Neural progenitor cell (in vitro differentiated cells): Measurements from ENCODE around the gene TRIM7. TPM values are rescaled to one million over a fixed set of nuclear protein-coding genes. Genes with fewer than 3 reads are reported as not detected.

Experiments used
- DNase-seq: peaks from one replicate; pipeline ENCODE4 v3.0.0-alpha.2; 2016; ENCODE audit warnings: low spot score
- H2AFZ ChIP-seq: fragments of 200-600 bp; sonication (generic); replicated peaks from 2 replicates; pipeline ENCODE4 v1.6.1; 2016; ENCODE audit warnings: antibody characterized with exemption
- H3F3A ChIP-seq: fragments of 200-600 bp; sonication (generic); 2 replicates; pipeline ENCODE4 v1.6.1; 2016; ENCODE audit warnings: antibody characterized with exemption, low read depth
- H3K27ac ChIP-seq: fragments of 200-600 bp; sonication (generic); 2 replicates; pipeline ENCODE4 v1.5.1; 2016; ENCODE audit warnings: mild to moderate bottlenecking
- H3K27me3 ChIP-seq: fragments of 200-600 bp; sonication (generic); 2 replicates; pipeline ENCODE4 v1.6.1; 2016; ENCODE audit warnings: mild to moderate bottlenecking, moderate library complexity
- H3K36me3 ChIP-seq: fragments of 200-600 bp; sonication (generic); 2 replicates; pipeline ENCODE4 v1.5.1; 2016
- H3K4me1 ChIP-seq: fragments of 200-600 bp; sonication (generic); 2 replicates; pipeline ENCODE4 v1.6.1; 2016; ENCODE audit warnings: mixed run types
- H3K4me2 ChIP-seq: fragments of 200-600 bp; sonication (generic); 2 replicates; pipeline ENCODE4 v1.6.1; 2016
- H3K4me3 ChIP-seq: fragments of 200-600 bp; sonication (generic); 2 replicates; pipeline ENCODE4 v1.5.1; 2016
- H3K79me2 ChIP-seq: fragments of 200-600 bp; sonication (generic); 2 replicates; pipeline ENCODE4 v1.6.1; 2016; ENCODE audit warnings: low read depth
- H3K9ac ChIP-seq: fragments of 200-600 bp; sonication (generic); 2 replicates; pipeline ENCODE4 v1.6.1; 2016
- H3K9me3 ChIP-seq: fragments of 200-600 bp; sonication (generic); 2 replicates; pipeline ENCODE4 v1.5.1; 2016; ENCODE audit warnings: low read depth
- H4K20me1 ChIP-seq: fragments of 200-600 bp; sonication (generic); 2 replicates; pipeline ENCODE4 v1.6.1; 2016; ENCODE audit warnings: low read depth
- H3K27ac Mint-ChIP-seq: 3 replicates; pipeline ENCODE4 v1.8.0; 2021; ENCODE audit warnings: mixed read lengths
- H3K27me3 Mint-ChIP-seq: 2 replicates; pipeline ENCODE4 v1.8.0; 2022; ENCODE audit warnings: low read depth, mild to moderate bottlenecking, inconsistent platforms, moderate library complexity, mixed read lengths; ENCODE audit not compliant: insufficient read depth
- H3K36me3 Mint-ChIP-seq: 3 replicates; pipeline ENCODE4 v1.8.0; 2021; ENCODE audit warnings: mixed read lengths
- H3K4me1 Mint-ChIP-seq: 3 replicates; pipeline ENCODE4 v1.8.0; 2021; ENCODE audit warnings: mixed read lengths
- H3K4me3 Mint-ChIP-seq: 3 replicates; pipeline ENCODE4 v1.8.0; 2021; ENCODE audit warnings: mild to moderate bottlenecking, moderate library complexity, mixed read lengths
- H3K9me3 Mint-ChIP-seq: 3 replicates; pipeline ENCODE4 v1.8.0; 2020; ENCODE audit warnings: mixed read lengths
- CTCF ChIP-seq: fragments of 200-600 bp; sonication (generic); IDR thresholded peaks from 2 replicates; pipeline ENCODE4 v1.5.1; 2017; ENCODE audit warnings: antibody characterized with exemption, mild to moderate bottlenecking
- EZH2 ChIP-seq: fragments of 200-600 bp; sonication (generic); IDR thresholded peaks from 2 replicates; pipeline ENCODE4 v1.6.1; 2017; ENCODE audit warnings: antibody characterized with exemption, mild to moderate bottlenecking, moderate library complexity
- EZH2phosphoT487 ChIP-seq: fragments of 200-600 bp; sonication (generic); IDR thresholded peaks from 2 replicates; pipeline ENCODE4 v1.6.1; 2017; ENCODE audit warnings: antibody characterized with exemption
- total RNA-seq: library from RNA; depleted of rRNA; stranded (reverse); fragments of >200 nt; gene quantifications from 2 replicates; pipeline ENCODE4 v1.2.3, GENCODE V29; 2015; ENCODE audit warnings: low replicate concordance

TRIM7 gene
- not detected in 2 replicates for total RNA-seq

GRCh38 chr5:181204826-181205760 is at the start of gene TRIM7:
TRIM7 (minus strand) TSS chr5:181205196; CDS start chr5:181205110, 86 bp downstream.
- peak; percentile 67 for TF ChIP-seq EZH2phosphoT487
- no peak for TF ChIP-seq CTCF
- peak; percentile 60 for TF ChIP-seq EZH2
- Histone ChIP-seq H3K9me3 (no peaks in the 10 kb centered on the region), H3F3A (peaks cover 36% of the 10 kb centered on the region), H2AFZ (peak within 1 kb of the TSS; percentile 84), H4K20me1 (peaks cover 23% of the 10 kb centered on the region), H3K4me2 (peak within 1 kb of the TSS; percentile 91), H3K79me2 (no peaks in the 10 kb centered on the region), H3K4me3 (peak within 1 kb of the TSS; percentile 83), H3K36me3 (no peaks in the 10 kb centered on the region), H3K27me3 (peaks cover 71% of the 10 kb centered on the region), H3K4me1 (peaks cover 9% of the 10 kb centered on the region), H3K27ac (no peak within 1 kb of the TSS), H3K9ac (no peak within 1 kb of the TSS)
- H3K27ac Mint-ChIP-seq = no peak within 1 kb of the TSS
- DNase-seq = peak; percentile 64
- H3K4me1 Mint-ChIP-seq = peaks cover 29% of the 10 kb centered on the region
- H3K4me3 Mint-ChIP-seq = peak within 1 kb of the TSS; percentile 97
- peaks cover 17% of the 10 kb centered on the region for H3K9me3 Mint-ChIP-seq
- peaks cover 62% of the 10 kb centered on the region for H3K27me3 Mint-ChIP-seq
- H3K36me3 Mint-ChIP-seq = peaks cover 11% of the 10 kb centered on the region

- H3K9me3 ChIP-seq = no peaks in the 10 kb centered on the region
- peaks cover 59% of the 10 kb centered on the region for H4K20me1 ChIP-seq
- H3K79me2 ChIP-seq = peaks cover 90% of the 10 kb centered on the region
- H3K4me2 ChIP-seq = peak overlapping the region; percentile 79
- Mint-ChIP-seq H3K27ac (peak overlapping the region; percentile 65), H3K4me3 (peak overlapping the region; percentile 99), H3K9me3 (no peaks in the 10 kb centered on the region), H3K36me3 (peaks cover 12% of the 10 kb centered on the region), H3K4me1 (peaks cover 37% of the 10 kb centered on the region), H3K27me3 (peaks cover 6% of the 10 kb centered on the region)
- H2AFZ ChIP-seq = no peak overlapping the region
- peaks cover 9% of the 10 kb centered on the region for H3K4me1 ChIP-seq
- no peak overlapping the region for H3K27ac ChIP-seq
- H3K4me3 ChIP-seq = peak overlapping the region; percentile 67
- no peaks in the 10 kb centered on the region for H3K36me3 ChIP-seq
- H3K27me3 ChIP-seq = no peaks in the 10 kb centered on the region
- peak overlapping the region; percentile 65 for H3K9ac ChIP-seq
- peaks cover 27% of the 10 kb centered on the region for H3F3A ChIP-seq
- TF ChIP-seq CTCF = no peak
- TF ChIP-seq EZH2phosphoT487 = no peak
- TF ChIP-seq EZH2 = no peak
- DNase-seq = no peak
These were observed 43.3 kb upstream of the TRIM7 start for GRCh38 chr5:181248277-181248676.

GRCh38 chr5:181246276-181247049 is 41.5 kb upstream of the TRIM7 start:
- Histone ChIP-seq H3F3A (peaks cover 45% of the 10 kb centered on the region), H3K4me3 (peak overlapping the region; percentile 67), H4K20me1 (peaks cover 59% of the 10 kb centered on the region), H3K4me2 (peak overlapping the region; percentile 79), H3K4me1 (peaks cover 19% of the 10 kb centered on the region), H3K9me3 (no peaks in the 10 kb centered on the region), H3K36me3 (peaks cover 5% of the 10 kb centered on the region), H3K79me2 (peaks cover 90% of the 10 kb centered on the region), H3K27me3 (no peaks in the 10 kb centered on the region), H3K9ac (peak overlapping the region; percentile 86), H2AFZ (peak overlapping the region; percentile 29), H3K27ac (peak overlapping the region; percentile 70)
- Mint-ChIP-seq H3K36me3 (peaks cover 23% of the 10 kb centered on the region), H3K27me3 (peaks cover 6% of the 10 kb centered on the region), H3K4me3 (peak overlapping the region; percentile 99), H3K27ac (peak overlapping the region; percentile 90), H3K9me3 (no peaks in the 10 kb centered on the region), H3K4me1 (peaks cover 50% of the 10 kb centered on the region)
- TF ChIP-seq EZH2phosphoT487 = no peak
- no peak for TF ChIP-seq CTCF
- TF ChIP-seq EZH2 = no peak
- DNase-seq = peak; percentile 84
